ENCODE data around the gene ITPR2.

ITPR2 gene

DNA sequence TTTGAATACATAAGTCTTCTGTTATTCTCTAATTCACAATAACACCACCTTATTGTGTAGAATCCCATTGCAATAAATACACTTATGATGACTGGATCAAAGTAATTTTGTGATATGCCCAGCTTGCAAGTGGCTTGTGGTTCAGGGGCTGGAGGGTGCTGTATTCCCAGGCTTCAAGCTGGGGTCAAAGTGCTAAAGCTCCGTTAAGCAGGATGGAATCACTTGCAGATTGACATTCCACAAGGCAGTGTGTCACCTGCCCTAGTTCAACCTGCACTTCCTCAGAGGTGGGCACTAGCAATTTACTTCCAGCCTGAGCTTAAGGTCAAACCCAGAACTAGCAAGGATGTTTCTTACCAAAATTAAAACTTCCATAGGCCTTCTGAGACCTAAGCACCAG lies 471.0 kb downstream of the ITPR2 start:
- H3K36me3 ChIP-seq (ENCODE audit: insufficient read depth, low read length), result no peaks in the 10 kb centered on the region
- no peak for TF ChIP-seq EZH2phosphoT487 (IDR thresholded peaks at IDR 0.05; ENCODE audit: borderline replicate concordance)
- TF ChIP-seq, protein P1, sequence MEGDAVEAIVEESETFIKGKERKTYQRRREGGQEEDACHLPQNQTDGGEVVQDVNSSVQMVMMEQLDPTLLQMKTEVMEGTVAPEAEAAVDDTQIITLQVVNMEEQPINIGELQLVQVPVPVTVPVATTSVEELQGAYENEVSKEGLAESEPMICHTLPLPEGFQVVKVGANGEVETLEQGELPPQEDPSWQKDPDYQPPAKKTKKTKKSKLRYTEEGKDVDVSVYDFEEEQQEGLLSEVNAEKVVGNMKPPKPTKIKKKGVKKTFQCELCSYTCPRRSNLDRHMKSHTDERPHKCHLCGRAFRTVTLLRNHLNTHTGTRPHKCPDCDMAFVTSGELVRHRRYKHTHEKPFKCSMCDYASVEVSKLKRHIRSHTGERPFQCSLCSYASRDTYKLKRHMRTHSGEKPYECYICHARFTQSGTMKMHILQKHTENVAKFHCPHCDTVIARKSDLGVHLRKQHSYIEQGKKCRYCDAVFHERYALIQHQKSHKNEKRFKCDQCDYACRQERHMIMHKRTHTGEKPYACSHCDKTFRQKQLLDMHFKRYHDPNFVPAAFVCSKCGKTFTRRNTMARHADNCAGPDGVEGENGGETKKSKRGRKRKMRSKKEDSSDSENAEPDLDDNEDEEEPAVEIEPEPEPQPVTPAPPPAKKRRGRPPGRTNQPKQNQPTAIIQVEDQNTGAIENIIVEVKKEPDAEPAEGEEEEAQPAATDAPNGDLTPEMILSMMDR (conservative IDR thresholded peaks at IDR 0.05; ENCODE audit: low read length), result no peak
- no peaks in the 10 kb centered on the region for H3K27me3 ChIP-seq (ENCODE audit: insufficient read depth, low read length, poor library complexity, severe bottlenecking)
- no peaks in the 10 kb centered on the region for H3F3A ChIP-seq (ENCODE audit: low read depth)
- no peak overlapping the region for H3K4me3 ChIP-seq (ENCODE audit: low read length, poor library complexity, severe bottlenecking)
- no peaks in the 10 kb centered on the region for H3K9me3 ChIP-seq (ENCODE audit: insufficient read depth, low read depth, low read length)
- H3K9me2 ChIP-seq (replicated peaks; ENCODE audit: low read depth, low read length), result no peaks in the 10 kb centered on the region
- no peaks in the 10 kb centered on the region for H4K20me1 ChIP-seq (ENCODE audit: insufficient read depth, low read length, poor library complexity, severe bottlenecking)
- H3K4me1 ChIP-seq (ENCODE audit: insufficient read depth, low read length, poor library complexity, severe bottlenecking), result no peaks in the 10 kb centered on the region
- no peak overlapping the region for H2AFZ ChIP-seq (ENCODE audit: low read length)
- H3K9ac ChIP-seq (ENCODE audit: low read depth, low read length, poor library complexity, severe bottlenecking), result no peak overlapping the region
- no peaks in the 10 kb centered on the region for H3K79me2 ChIP-seq (ENCODE audit: insufficient read depth, low read length)
- no peak overlapping the region for H3K4me2 ChIP-seq (ENCODE audit: low read depth, low read length, poor library complexity, severe bottlenecking)

DNA sequence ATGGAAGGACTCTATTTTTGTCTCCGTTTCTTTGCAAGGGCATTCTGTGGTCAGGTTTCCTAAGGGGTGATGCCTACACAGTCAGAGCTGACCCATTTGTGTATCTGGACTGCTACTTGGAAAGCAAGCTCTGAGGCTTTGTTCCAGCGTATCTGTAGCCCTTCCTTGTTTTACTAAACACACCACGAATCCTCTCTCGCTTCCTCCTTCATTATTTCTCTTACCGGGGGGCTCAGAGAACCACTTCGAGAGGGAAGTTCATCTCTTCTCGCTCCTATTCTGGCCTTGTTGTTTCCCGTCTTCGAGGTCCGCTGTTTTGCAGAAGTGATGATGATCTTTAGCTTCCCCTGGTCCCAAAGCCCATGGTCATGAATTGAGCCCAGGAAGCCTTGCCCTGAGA lies 472.9 kb downstream of the ITPR2 start:
- no peak overlapping the region for H3K4me3 ChIP-seq (ENCODE audit: low read length, poor library complexity, severe bottlenecking)
- no peak overlapping the region for H3K9ac ChIP-seq (ENCODE audit: low read depth, low read length, poor library complexity, severe bottlenecking)
- H3K9me2 ChIP-seq (replicated peaks; ENCODE audit: low read depth, low read length), result no peaks in the 10 kb centered on the region
- no peak for TF ChIP-seq EZH2phosphoT487 (IDR thresholded peaks at IDR 0.05; ENCODE audit: borderline replicate concordance)
- TF ChIP-seq, protein P1 (conservative IDR thresholded peaks at IDR 0.05; ENCODE audit: low read length), result no peak
- no peaks in the 10 kb centered on the region for H3K79me2 ChIP-seq (ENCODE audit: insufficient read depth, low read length)
- H3K9me3 ChIP-seq (ENCODE audit: insufficient read depth, low read depth, low read length), result no peaks in the 10 kb centered on the region
- no peaks in the 10 kb centered on the region for H3F3A ChIP-seq (ENCODE audit: low read depth)
- H4K20me1 ChIP-seq (ENCODE audit: insufficient read depth, low read length, poor library complexity, severe bottlenecking), result no peaks in the 10 kb centered on the region
- no peaks in the 10 kb centered on the region for H3K27me3 ChIP-seq (ENCODE audit: insufficient read depth, low read length, poor library complexity, severe bottlenecking)
- H3K4me1 ChIP-seq (ENCODE audit: insufficient read depth, low read length, poor library complexity, severe bottlenecking), result no peaks in the 10 kb centered on the region
- no peak overlapping the region for H3K4me2 ChIP-seq (ENCODE audit: low read depth, low read length, poor library complexity, severe bottlenecking)
- no peak overlapping the region for H2AFZ ChIP-seq (ENCODE audit: low read length)
- H3K36me3 ChIP-seq (ENCODE audit: insufficient read depth, low read length), result no peaks in the 10 kb centered on the region

DNA sequence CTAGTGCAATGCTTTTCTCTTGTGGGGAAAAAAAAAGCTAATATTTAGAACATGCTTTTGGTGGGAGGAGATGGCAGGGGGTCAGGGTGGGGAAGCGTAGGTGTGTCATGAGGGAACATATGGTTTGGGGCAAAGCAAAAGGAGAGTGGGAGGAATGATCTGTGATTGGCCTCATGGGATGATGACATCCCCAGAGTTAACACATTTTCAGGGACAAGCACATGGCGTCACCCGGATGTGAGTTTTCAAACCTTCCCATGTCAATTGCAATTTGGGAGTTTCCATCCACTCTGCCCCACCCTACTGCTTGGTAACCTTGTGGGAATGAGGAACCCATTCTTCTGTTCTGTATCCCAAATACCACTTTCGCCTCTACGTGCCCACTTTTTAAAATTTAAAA lies 473.4 kb downstream of the ITPR2 start:
- H3K9me2 ChIP-seq (replicated peaks; ENCODE audit: low read depth, low read length), result no peaks in the 10 kb centered on the region
- TF ChIP-seq, protein P1 (conservative IDR thresholded peaks at IDR 0.05; ENCODE audit: low read length), result no peak
- no peak for TF ChIP-seq EZH2phosphoT487 (IDR thresholded peaks at IDR 0.05; ENCODE audit: borderline replicate concordance)
- no peaks in the 10 kb centered on the region for H3F3A ChIP-seq (ENCODE audit: low read depth)
- no peak overlapping the region for H2AFZ ChIP-seq (ENCODE audit: low read length)
- H4K20me1 ChIP-seq (ENCODE audit: insufficient read depth, low read length, poor library complexity, severe bottlenecking), result no peaks in the 10 kb centered on the region
- no peaks in the 10 kb centered on the region for H3K4me1 ChIP-seq (ENCODE audit: insufficient read depth, low read length, poor library complexity, severe bottlenecking)
- no peaks in the 10 kb centered on the region for H3K36me3 ChIP-seq (ENCODE audit: insufficient read depth, low read length)
- H3K4me3 ChIP-seq (ENCODE audit: low read length, poor library complexity, severe bottlenecking), result no peak overlapping the region
- H3K9ac ChIP-seq (ENCODE audit: low read depth, low read length, poor library complexity, severe bottlenecking), result no peak overlapping the region
- no peaks in the 10 kb centered on the region for H3K79me2 ChIP-seq (ENCODE audit: insufficient read depth, low read length)
- H3K27me3 ChIP-seq (ENCODE audit: insufficient read depth, low read length, poor library complexity, severe bottlenecking), result no peaks in the 10 kb centered on the region
- no peaks in the 10 kb centered on the region for H3K9me3 ChIP-seq (ENCODE audit: insufficient read depth, low read depth, low read length)
- no peak overlapping the region for H3K4me2 ChIP-seq (ENCODE audit: low read depth, low read length, poor library complexity, severe bottlenecking)

Measured in Loucy (cell line).